ENCODE results near the gene PRR36.

DNA sequence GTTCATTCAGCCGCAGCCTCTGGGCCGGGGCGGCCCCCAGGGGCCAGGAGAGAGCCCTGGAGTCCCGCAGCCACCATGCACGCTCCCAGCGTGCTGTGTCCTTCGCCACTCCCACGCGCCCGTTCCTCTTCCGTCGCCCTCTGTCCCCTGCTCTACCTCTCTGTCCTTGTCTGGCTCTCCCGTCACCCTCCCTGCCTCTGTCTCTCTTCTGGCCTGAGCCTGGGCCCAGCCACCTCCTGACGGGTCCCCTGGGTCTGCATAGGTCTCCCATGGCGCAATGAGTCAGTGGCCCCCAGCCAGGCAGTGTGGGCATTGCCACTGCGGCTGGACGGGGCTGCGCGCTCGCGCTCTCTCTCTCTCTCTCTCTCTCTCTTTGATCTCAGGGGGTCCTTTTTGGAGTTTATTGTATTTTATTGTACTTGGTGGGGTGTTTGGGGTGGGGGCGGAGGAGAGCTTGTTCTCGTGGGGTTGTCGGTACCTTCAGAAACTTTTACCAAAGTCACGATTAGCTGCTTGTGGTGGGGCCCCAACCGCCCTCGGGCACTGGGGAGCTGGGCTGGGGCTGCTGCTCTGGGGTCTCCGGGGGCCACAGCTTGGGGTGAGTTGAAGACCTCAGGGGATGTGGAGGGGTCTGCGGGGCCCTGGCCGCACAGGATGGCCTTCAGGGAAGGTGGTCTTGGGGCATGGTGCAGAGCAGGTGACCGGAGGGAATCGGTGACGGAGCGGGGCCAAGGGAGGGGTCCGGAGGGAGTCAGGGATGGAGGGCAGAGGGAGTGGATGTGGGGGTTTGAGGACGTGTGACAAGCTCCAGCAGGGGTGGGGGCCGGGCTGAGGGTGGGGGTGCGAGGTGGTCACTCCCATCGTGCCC is 38.7 kb upstream of the PRR36 start:
- TF ChIP-seq, protein P1, sequence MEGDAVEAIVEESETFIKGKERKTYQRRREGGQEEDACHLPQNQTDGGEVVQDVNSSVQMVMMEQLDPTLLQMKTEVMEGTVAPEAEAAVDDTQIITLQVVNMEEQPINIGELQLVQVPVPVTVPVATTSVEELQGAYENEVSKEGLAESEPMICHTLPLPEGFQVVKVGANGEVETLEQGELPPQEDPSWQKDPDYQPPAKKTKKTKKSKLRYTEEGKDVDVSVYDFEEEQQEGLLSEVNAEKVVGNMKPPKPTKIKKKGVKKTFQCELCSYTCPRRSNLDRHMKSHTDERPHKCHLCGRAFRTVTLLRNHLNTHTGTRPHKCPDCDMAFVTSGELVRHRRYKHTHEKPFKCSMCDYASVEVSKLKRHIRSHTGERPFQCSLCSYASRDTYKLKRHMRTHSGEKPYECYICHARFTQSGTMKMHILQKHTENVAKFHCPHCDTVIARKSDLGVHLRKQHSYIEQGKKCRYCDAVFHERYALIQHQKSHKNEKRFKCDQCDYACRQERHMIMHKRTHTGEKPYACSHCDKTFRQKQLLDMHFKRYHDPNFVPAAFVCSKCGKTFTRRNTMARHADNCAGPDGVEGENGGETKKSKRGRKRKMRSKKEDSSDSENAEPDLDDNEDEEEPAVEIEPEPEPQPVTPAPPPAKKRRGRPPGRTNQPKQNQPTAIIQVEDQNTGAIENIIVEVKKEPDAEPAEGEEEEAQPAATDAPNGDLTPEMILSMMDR (IDR thresholded peaks at IDR 0.05) = no peak
- TF ChIP-seq RFX5 (IDR thresholded peaks at IDR 0.05) (no peak), ZNF302 (CRISPR knock-in tag; IDR thresholded peaks at IDR 0.05) (no peak), MAFK (IDR thresholded peaks at IDR 0.05; ENCODE audit: partially characterized antibody) (no peak), POLR2AphosphoS2 (conservative IDR thresholded peaks at IDR 0.05; ENCODE audit: low read length) (no peak), NFE2L2 (conservative IDR thresholded peaks at IDR 0.05; ENCODE audit: low read length) (no peak), FOSB (CRISPR knock-in tag; IDR thresholded peaks at IDR 0.05) (no peak), CHD4 (IDR thresholded peaks at IDR 0.05; ENCODE audit: borderline replicate concordance) (no peak), CEBPB (IDR thresholded peaks at IDR 0.05) (no peak), HOXA7 (CRISPR knock-in tag; IDR thresholded peaks at IDR 0.05) (no peak), BHLHE40 (IDR thresholded peaks at IDR 0.05; ENCODE audit: low read depth, low read length) (no peak), MYC (IDR thresholded peaks at IDR 0.05; ENCODE audit: borderline replicate concordance, low read length) (no peak)
- TF ChIP-seq, protein P2, sequence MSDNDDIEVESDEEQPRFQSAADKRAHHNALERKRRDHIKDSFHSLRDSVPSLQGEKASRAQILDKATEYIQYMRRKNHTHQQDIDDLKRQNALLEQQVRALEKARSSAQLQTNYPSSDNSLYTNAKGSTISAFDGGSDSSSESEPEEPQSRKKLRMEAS (IDR thresholded peaks at IDR 0.05) = no peak
- TF ChIP-seq, protein P3, sequence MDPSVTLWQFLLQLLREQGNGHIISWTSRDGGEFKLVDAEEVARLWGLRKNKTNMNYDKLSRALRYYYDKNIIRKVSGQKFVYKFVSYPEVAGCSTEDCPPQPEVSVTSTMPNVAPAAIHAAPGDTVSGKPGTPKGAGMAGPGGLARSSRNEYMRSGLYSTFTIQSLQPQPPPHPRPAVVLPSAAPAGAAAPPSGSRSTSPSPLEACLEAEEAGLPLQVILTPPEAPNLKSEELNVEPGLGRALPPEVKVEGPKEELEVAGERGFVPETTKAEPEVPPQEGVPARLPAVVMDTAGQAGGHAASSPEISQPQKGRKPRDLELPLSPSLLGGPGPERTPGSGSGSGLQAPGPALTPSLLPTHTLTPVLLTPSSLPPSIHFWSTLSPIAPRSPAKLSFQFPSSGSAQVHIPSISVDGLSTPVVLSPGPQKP (IDR thresholded peaks at IDR 0.05; ENCODE audit: low read depth, low read length) = no peak
